ENCODE measurements around the gene CDH4.

DNA sequence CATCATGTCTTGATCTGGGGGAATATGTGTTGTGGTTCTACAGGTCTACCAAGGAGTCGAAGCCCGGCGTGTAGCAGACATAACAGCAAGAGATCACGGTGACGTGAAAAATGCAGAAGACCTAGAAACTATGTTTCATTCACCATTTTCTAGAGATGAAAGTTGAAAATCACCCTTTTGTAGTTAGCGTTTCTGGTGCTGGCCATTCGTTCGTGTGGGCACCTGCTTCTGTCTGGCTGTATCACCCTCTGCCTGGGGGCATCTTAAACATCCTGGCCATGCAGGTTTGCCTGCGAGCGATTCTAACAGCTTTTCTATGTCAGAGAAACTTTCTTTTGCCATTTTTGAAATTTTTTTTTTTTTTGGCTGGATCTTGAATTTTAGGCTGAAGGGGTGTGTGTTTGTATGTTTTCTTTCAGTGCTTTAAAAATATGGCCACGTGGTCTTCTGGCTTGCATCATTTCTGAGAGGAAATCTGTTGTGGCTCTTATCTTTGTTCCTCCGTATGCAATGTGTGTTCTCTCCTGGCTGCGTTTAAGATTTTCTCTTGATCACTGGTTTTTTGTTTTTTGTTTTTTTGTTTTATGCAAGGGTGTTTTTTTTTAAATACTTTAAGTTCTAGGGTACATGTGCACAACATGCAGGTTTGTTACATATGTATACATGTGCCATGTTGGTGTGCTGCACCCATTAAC, 226.7 kb downstream of the CDH4 start:
- TF ChIP-seq, protein P1, sequence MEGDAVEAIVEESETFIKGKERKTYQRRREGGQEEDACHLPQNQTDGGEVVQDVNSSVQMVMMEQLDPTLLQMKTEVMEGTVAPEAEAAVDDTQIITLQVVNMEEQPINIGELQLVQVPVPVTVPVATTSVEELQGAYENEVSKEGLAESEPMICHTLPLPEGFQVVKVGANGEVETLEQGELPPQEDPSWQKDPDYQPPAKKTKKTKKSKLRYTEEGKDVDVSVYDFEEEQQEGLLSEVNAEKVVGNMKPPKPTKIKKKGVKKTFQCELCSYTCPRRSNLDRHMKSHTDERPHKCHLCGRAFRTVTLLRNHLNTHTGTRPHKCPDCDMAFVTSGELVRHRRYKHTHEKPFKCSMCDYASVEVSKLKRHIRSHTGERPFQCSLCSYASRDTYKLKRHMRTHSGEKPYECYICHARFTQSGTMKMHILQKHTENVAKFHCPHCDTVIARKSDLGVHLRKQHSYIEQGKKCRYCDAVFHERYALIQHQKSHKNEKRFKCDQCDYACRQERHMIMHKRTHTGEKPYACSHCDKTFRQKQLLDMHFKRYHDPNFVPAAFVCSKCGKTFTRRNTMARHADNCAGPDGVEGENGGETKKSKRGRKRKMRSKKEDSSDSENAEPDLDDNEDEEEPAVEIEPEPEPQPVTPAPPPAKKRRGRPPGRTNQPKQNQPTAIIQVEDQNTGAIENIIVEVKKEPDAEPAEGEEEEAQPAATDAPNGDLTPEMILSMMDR (optimal IDR thresholded peaks at IDR 0.05 in 1 of 3, IDR thresholded peaks at IDR 0.05 in 1 of 3, conservative IDR thresholded peaks at IDR 0.05 in 1 of 3; ENCODE audit: extremely low read depth in 1 of 3, insufficient read depth in 2 of 3, low read length in 3 of 3) = no peak
- no peak for TF ChIP-seq EZH2 (IDR thresholded peaks at IDR 0.05; ENCODE audit: low read length)

All from keratinocyte (primary cell).